Measurements from ENCODE around the gene GP5.

GP5 gene, protein sequence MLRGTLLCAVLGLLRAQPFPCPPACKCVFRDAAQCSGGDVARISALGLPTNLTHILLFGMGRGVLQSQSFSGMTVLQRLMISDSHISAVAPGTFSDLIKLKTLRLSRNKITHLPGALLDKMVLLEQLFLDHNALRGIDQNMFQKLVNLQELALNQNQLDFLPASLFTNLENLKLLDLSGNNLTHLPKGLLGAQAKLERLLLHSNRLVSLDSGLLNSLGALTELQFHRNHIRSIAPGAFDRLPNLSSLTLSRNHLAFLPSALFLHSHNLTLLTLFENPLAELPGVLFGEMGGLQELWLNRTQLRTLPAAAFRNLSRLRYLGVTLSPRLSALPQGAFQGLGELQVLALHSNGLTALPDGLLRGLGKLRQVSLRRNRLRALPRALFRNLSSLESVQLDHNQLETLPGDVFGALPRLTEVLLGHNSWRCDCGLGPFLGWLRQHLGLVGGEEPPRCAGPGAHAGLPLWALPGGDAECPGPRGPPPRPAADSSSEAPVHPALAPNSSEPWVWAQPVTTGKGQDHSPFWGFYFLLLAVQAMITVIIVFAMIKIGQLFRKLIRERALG

DNA sequence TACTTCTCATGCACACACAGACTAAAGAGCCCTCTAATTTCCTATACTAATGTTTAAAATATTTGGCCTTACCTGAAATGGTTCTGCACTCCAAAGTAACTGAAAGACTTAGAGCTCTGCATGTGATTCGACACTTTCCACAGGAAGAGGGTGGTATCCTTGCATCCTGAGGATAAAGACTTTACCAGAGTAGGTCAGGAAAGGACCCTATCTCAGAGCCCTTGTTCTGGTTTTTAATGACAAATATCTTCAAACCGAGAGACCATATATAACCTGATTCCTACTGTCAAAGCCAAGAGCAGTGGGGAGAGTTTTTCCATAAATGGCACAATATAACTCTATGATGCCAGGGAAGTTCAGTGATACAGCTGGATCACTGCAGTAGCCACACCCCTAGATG lies at the start of gene GP5:
Gene GP5, minus strand, starts transcription at position 101 of the 400 bp plus-strand sequence. CDS start 984 bp downstream, outside the sequence.
- H3K36me3 Mint-ChIP-seq, result no peaks in the 10 kb centered on the region
- ATAC-seq, result no peak
- peaks cover 41% of the 10 kb centered on the region for H3K4me1 Mint-ChIP-seq
- peaks cover 56% of the 10 kb centered on the region for H3K27me3 Mint-ChIP-seq
- peak within 1 kb of the TSS; percentile 66 for H3K4me3 Mint-ChIP-seq
- peaks cover 2% of the 10 kb centered on the region for H3K9me3 Mint-ChIP-seq
- H3K27ac Mint-ChIP-seq, result no peak within 1 kb of the TSS

GRCh38 chr3:194447657-194448056 lies 48.6 kb upstream of the GP5 start:
- Mint-ChIP-seq H3K4me3 (no peak overlapping the region), H3K9me3 (no peaks in the 10 kb centered on the region), H3K4me1 (peaks cover 6% of the 10 kb centered on the region), H3K27me3 (no peaks in the 10 kb centered on the region), H3K27ac (no peak overlapping the region), H3K36me3 (peaks cover 71% of the 10 kb centered on the region)
- no peak for ATAC-seq

DNA sequence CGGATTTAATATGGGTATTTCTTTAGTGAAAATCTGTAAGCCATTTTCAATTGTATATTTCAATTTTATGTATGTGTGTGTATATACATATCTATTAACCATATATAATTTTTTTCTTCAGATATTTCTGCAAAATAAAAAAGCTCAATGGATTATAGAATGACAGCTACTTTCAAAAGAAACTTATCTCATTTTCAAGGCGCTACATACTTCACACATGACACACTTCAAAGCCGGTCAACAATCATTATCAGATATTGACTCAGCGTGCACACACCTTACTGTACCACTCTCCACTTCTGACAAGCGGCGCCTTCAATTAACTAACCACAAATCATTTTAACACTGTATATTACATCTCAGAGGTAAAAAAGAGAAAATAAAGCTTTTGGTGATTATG lies 48.1 kb upstream of the GP5 start:
- no peak overlapping the region for H3K4me3 Mint-ChIP-seq
- H3K27ac Mint-ChIP-seq, result no peak overlapping the region
- H3K4me1 Mint-ChIP-seq, result peaks cover 6% of the 10 kb centered on the region
- ATAC-seq, result no peak
- peaks cover 73% of the 10 kb centered on the region for H3K36me3 Mint-ChIP-seq
- H3K9me3 Mint-ChIP-seq, result no peaks in the 10 kb centered on the region
- H3K27me3 Mint-ChIP-seq, result no peaks in the 10 kb centered on the region

GRCh38 chr3:194446754-194447153 lies 47.7 kb upstream of the GP5 start:
- Mint-ChIP-seq H3K4me1 (peaks cover 6% of the 10 kb centered on the region), H3K27me3 (no peaks in the 10 kb centered on the region), H3K9me3 (no peaks in the 10 kb centered on the region), H3K36me3 (peaks cover 74% of the 10 kb centered on the region), H3K4me3 (no peak overlapping the region), H3K27ac (no peak overlapping the region)
- ATAC-seq, result no peak

GRCh38 chr3:194446172-194446571 lies 47.1 kb upstream of the GP5 start:
- Mint-ChIP-seq H3K36me3 (peaks cover 68% of the 10 kb centered on the region), H3K27me3 (no peaks in the 10 kb centered on the region), H3K4me1 (peaks cover 6% of the 10 kb centered on the region), H3K9me3 (no peaks in the 10 kb centered on the region), H3K4me3 (no peak overlapping the region), H3K27ac (no peak overlapping the region)
- ATAC-seq, result no peak

- no peaks in the 10 kb centered on the region for H3K4me1 Mint-ChIP-seq
- H3K9me3 Mint-ChIP-seq, result no peaks in the 10 kb centered on the region
- no peak for ATAC-seq
- H3K27ac Mint-ChIP-seq, result no peak overlapping the region
- H3K4me3 Mint-ChIP-seq, result no peak overlapping the region
- no peaks in the 10 kb centered on the region for H3K27me3 Mint-ChIP-seq
- H3K36me3 Mint-ChIP-seq, result peaks cover 64% of the 10 kb centered on the region
Measured at GRCh38 chr3:194443901-194444300, 44.8 kb upstream of the GP5 start.

DNA sequence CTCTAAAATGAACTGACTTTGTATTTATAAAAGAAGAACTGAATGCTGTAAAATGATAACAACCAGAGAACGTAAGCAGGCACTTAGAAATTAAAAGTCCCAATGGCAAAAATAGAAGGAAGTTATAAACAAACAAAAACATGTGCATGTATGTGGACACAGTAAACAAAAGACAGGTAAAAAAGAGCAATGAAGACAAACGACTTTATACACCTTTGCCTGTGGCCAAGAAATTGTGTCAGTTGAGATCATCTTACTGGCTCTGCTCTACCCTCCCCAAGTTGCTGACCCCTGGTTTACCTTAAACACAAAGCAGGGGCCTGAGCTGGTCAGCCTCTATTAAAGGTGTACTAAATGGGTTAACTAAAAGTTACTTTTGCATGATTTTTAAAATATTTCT lies 41.7 kb upstream of the GP5 start:
- Mint-ChIP-seq H3K27me3 (no peaks in the 10 kb centered on the region), H3K4me1 (no peaks in the 10 kb centered on the region), H3K36me3 (peaks cover 85% of the 10 kb centered on the region), H3K27ac (no peak overlapping the region), H3K4me3 (no peak overlapping the region), H3K9me3 (no peaks in the 10 kb centered on the region)
- no peak for ATAC-seq

DNA sequence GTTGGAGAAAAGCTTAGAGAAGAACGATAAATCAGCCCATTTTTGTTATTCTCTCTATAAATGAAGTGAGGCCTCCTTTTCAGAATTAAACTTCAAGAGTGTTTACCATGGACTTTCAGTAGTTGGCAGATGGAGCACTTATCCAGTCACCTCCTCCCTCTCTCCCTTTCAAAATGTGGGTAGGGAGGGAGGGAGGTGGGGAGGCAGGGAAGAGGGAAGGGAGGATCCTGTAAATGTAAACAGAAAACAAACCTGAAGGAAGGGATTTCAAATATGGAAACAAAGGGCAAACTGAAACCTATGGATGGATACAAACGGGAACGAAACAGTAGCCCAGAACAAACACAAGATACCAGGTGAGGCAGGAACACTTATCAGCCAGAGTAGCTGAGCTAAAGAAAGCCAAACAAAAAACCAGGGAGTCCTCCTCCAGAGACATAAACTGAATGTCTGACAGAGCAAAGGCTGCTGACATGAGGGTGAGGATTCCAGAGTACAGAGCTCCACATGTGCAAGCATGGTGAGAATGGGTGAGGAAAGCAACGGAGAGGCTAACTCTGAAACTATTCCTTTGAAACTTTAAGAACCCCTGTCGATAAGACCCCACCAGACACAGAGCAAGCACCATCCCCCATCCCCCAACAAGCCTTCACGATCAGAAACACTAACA lies 41.0 kb upstream of the GP5 start:
- no peak for ATAC-seq
- Mint-ChIP-seq H3K27ac (no peak overlapping the region), H3K27me3 (no peaks in the 10 kb centered on the region), H3K9me3 (no peaks in the 10 kb centered on the region), H3K4me1 (no peaks in the 10 kb centered on the region), H3K4me3 (no peak overlapping the region), H3K36me3 (peaks cover 86% of the 10 kb centered on the region)

DNA sequence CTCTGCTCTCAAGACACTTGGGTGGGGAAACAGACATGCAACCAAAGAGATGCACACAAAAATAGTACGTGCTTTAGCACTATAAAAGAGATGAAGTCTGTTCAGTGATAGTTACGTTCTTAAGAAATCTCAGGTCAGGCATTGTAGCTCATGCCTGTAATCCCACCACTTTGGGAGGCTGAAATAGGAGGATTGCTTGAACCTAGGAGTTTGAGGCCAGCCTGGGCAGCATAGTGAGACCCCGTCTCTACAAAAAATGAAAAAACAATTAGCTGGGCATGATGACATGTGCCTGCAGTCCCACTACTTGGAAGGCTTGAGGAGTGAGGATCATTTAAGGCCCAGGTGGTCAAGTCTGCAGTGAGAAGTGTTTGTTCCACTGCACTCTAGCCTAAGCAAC lies 35.4 kb upstream of the GP5 start:
- peaks cover 70% of the 10 kb centered on the region for H3K36me3 Mint-ChIP-seq
- H3K4me3 Mint-ChIP-seq, result no peak overlapping the region
- no peak for ATAC-seq
- no peaks in the 10 kb centered on the region for H3K9me3 Mint-ChIP-seq
- no peaks in the 10 kb centered on the region for H3K27me3 Mint-ChIP-seq
- H3K27ac Mint-ChIP-seq, result no peak overlapping the region
- no peaks in the 10 kb centered on the region for H3K4me1 Mint-ChIP-seq

- H3K27me3 Mint-ChIP-seq, result no peaks in the 10 kb centered on the region
- H3K9me3 Mint-ChIP-seq, result no peaks in the 10 kb centered on the region
- H3K4me1 Mint-ChIP-seq, result no peaks in the 10 kb centered on the region
- ATAC-seq, result no peak
- no peak overlapping the region for H3K27ac Mint-ChIP-seq
- H3K36me3 Mint-ChIP-seq, result peaks cover 50% of the 10 kb centered on the region
- H3K4me3 Mint-ChIP-seq, result no peak overlapping the region
Measured at GRCh38 chr3:194431554-194431953, 32.5 kb upstream of the GP5 start.

DNA sequence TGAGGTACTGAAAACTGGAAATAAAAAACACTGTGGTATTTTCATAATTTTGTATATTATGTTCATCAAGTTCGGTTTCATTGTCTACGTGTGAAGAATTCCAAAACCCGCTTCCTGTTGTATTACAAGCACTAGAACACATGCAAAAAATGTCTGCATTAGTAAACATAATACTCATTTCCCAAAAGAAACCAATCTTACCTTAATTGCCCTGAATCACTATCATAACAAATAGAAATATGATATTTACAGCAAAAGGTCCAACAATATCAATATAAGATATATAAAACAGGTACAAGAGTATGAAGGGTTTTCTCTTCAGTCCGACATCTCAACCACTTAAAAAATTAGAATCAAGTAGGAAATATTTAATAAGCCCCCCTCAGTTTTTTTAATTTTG lies 26.3 kb upstream of the GP5 start:
- Mint-ChIP-seq H3K27me3 (no peaks in the 10 kb centered on the region), H3K4me1 (no peaks in the 10 kb centered on the region), H3K9me3 (no peaks in the 10 kb centered on the region), H3K4me3 (no peak overlapping the region), H3K27ac (no peak overlapping the region), H3K36me3 (peaks cover 35% of the 10 kb centered on the region)
- no peak for ATAC-seq

- H3K27me3 Mint-ChIP-seq, result no peaks in the 10 kb centered on the region
- no peaks in the 10 kb centered on the region for H3K4me1 Mint-ChIP-seq
Measured at GRCh38 chr3:194424953-194425352, 25.9 kb upstream of the GP5 start.

DNA sequence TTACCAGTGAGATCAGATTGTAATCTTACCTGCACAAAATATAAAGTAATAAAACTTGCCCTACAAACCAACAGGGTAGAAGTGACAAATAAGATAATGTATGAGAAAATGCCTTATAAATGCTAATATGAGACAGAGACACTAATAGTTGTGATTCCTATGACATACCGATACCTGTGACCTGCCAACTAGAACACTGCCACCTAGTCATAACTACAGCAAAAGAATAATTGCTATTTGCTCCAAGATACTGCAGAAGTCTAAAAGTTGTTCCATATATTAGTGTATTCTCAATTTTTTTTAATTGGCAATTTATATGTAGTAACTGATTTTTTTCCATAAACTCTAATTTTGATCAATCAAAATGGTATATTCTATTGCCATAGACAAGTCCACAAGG lies 25.3 kb upstream of the GP5 start:
- Mint-ChIP-seq H3K27ac (no peak overlapping the region), H3K4me3 (no peak overlapping the region), H3K9me3 (no peaks in the 10 kb centered on the region), H3K36me3 (peaks cover 34% of the 10 kb centered on the region), H3K4me1 (no peaks in the 10 kb centered on the region), H3K27me3 (no peaks in the 10 kb centered on the region)
- ATAC-seq, result no peak

More at GRCh38 chr3:194424953-194425352, 25.9 kb upstream of the GP5 start:
- ATAC-seq, result no peak
- Mint-ChIP-seq H3K4me3 (no peak overlapping the region), H3K9me3 (no peaks in the 10 kb centered on the region), H3K36me3 (peaks cover 35% of the 10 kb centered on the region), H3K27ac (no peak overlapping the region)

DNA sequence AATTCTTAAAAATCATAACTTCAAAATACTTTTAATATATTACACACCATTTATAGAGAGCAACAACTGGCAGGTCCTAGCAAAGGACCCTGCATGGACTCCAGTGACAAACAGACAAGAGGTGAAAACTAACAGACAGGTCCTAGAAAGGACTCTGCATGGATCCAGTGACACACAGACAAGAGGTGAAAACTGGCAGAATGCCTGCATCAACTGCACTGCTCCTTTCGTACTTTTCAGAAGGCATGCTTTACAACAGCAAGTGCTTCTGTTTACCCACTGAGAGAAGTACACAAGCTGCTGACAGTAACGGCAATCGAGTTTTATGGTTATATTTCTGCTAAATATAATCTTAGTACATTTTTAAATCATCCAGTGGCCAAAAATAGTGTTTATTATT lies 24.3 kb upstream of the GP5 start:
- ATAC-seq, result no peak
- Mint-ChIP-seq H3K4me3 (no peak overlapping the region), H3K27ac (no peak overlapping the region), H3K4me1 (no peaks in the 10 kb centered on the region), H3K36me3 (peaks cover 40% of the 10 kb centered on the region), H3K9me3 (no peaks in the 10 kb centered on the region), H3K27me3 (no peaks in the 10 kb centered on the region)

DNA sequence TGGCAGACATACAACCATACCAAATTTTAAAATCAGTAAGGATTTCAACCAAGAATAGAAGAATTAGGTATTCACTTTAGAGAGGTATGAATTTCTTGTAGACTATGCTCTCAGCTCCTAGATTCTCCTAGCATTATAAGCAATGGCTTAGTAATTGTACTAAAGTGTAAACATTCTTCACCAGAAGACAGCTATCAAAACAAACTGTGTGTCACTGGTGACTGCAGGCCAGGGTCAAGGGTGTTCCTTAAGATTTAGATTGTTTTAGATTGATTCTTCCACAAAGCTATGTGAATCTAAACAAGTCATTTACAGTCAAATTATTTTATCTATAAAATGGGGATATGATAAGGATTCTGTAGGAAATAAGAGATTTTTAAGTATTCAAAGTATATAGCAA lies 23.1 kb upstream of the GP5 start:
- no peak overlapping the region for H3K4me3 Mint-ChIP-seq
- ATAC-seq, result no peak
- no peaks in the 10 kb centered on the region for H3K9me3 Mint-ChIP-seq
- H3K27ac Mint-ChIP-seq, result no peak overlapping the region
- no peaks in the 10 kb centered on the region for H3K27me3 Mint-ChIP-seq
- H3K4me1 Mint-ChIP-seq, result no peaks in the 10 kb centered on the region
- peaks cover 51% of the 10 kb centered on the region for H3K36me3 Mint-ChIP-seq

GRCh38 chr3:194418671-194419070 lies 19.6 kb upstream of the GP5 start:
- Mint-ChIP-seq H3K4me3 (no peak overlapping the region), H3K4me1 (no peaks in the 10 kb centered on the region), H3K9me3 (no peaks in the 10 kb centered on the region), H3K27me3 (no peaks in the 10 kb centered on the region), H3K36me3 (peaks cover 52% of the 10 kb centered on the region), H3K27ac (no peak overlapping the region)
- ATAC-seq, result no peak

Data from stimulated activated memory B cell treated with anti-CD40 and anti-IgM and Interleukin-4, amounts not matched to agents 10 μg/mL and 1 μg/mL and 100 μg/mL, for 72 hours (primary cell).